T-helper 9 cell (primary cell): ENCODE results near the gene SMDT1.
"Not testable (repeated sequence)": the region's sequence is repeated elsewhere in the genome, so short reads cannot be mapped to it uniquely, and the experiment has no call there.

ENCODE experiments used
- DNase-seq: peaks from one replicate; pipeline ENCODE4 v3.0.0-alpha.2; 2020

The SMDT1 gene

GRCh38 chr22:42070517-42071422, 8.7 kb upstream of the SMDT1 start, which contains the start of gene NAGA:
Gene NAGA (minus strand): TSS chr22:42070812. CDS start chr22:42070297, 515 bp downstream.
- DNase-seq: peak; percentile 88

DNA sequence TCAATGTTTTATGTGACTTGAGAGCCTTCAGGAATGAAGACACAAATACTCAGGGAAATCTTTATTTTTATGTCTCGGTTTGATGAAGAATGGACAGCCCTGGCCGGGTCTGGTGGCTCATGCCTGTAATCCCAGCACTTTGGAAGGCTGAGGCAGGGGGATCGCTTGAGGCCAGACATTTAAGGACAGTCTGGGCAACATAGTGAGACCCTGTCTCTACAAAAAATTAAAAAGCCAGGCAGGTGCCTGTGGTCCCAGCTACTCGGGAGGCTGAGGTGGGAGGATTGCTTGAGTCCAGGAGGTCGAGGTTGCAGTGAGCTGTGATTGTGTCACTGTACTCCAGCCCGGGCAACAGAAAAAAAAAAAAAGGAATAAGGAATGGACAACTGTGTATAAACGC, 8.0 kb upstream of the SMDT1 start:
- not testable (repeated sequence) for DNase-seq

- no peak for DNase-seq
These were observed 6.7 kb upstream of the SMDT1 start for GRCh38 chr22:42072606-42073330.

GRCh38 chr22:42073621-42074041, 5.9 kb upstream of the SMDT1 start:
- DNase-seq: no peak

GRCh38 chr22:42074132-42074811, 5.2 kb upstream of the SMDT1 start, which contains the start of gene PHETA2:
Gene PHETA2 (plus strand): TSS chr22:42074248. CDS start chr22:42077294, 3,046 bp downstream.
- DNase-seq: peak; percentile 43

- DNase-seq: no peak
These were observed 4.4 kb upstream of the SMDT1 start for GRCh38 chr22:42074846-42075676.

GRCh38 chr22:42076764-42077485, 2.6 kb upstream of the SMDT1 start:
- no peak for DNase-seq

GRCh38 chr22:42077486-42078125, 1.9 kb upstream of the SMDT1 start:
- DNase-seq: no peak

- no peak for DNase-seq
These were observed 806 bp upstream of the SMDT1 start for GRCh38 chr22:42078469-42079318.

DNA sequence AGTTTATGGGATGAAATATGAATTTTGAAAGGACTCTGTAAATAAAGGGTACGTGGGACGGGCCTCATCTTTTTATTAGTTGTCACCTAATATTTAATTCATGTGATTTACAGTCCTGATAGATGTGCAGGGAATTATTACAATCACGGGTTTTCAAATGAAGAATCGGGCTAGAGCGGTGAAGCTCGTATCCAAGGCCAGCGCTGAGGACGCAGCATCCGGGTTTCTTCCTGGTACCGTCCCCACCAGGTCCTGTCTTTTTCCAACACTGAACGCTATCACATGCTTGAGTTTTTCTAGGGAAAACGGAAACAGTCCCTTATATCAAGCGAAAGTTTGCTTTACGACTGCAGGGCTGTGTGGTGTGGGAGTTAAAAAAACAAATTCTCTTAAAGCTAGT, 787 bp downstream of the SMDT1 start:
- no peak for DNase-seq

GRCh38 chr22:42083119-42083518, 3.6 kb downstream of the SMDT1 start:
- no peak for DNase-seq

DNA sequence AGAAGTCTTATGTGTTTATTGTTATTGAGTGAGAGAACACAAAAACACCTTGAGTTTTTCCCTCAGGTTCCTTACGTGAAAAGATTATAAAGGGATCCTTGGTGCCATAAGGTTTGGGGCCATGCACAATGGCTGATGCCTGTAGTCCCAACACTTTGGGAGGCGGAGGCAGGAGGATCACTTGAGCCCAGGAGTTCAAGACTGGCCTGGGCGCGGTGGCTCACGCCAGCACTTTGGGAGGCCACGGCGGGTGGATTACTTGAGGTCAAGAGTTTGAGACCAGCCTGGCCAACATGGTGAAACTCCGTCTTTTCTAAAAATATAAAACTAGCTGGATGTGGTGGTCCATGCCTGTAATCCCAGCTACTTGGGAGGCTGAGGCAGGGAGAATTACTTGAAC, 5.4 kb downstream of the SMDT1 start:
- no peak for DNase-seq

- no peak for DNase-seq
These were observed 6.6 kb downstream of the SMDT1 start for GRCh38 chr22:42086051-42086450.

DNA sequence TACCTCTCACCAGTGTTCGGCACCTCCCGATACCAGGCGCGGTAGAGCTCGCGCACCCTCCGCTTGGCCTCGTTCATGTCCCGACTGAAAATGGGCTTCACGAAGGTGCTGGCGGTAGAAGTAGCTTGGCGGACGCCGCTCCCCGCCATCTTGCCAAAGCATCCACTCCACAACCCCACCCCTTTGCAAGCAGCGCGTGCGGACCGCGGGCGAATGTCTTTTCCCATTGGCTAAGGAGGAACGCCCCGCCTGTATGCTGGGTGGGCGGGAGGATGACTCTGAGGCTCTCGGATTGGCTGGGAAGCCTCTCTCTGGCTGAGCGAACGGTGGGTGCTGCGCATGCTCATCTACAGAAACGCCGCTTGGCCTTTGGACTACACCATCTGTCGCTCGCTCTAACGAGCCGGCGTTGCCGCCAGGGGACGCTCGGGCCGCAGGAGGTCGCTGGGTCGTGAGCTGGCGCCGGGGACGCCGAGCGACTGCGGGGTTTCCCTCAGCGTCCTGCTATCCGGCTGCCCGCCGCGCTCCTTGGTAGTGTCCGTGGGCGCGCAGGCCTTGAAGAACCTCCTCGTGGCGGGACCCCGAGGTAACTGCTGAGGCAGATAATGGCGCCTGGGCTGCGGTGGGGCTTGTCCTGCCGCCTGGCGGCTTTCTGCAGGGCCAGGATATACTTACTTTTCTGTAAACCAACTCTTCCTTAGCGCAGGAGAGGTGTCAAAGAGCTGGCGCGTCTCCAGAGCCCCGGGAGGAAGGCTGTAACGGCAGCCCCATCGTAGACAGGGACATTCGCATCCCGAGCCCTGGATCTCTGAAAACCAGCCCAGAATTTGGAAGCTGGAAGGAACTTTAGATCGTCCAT, 11.3 kb downstream of the SMDT1 start, which contains the start of gene NDUFA6:
Gene NDUFA6 (minus strand): TSS at position 177 of the 859 bp plus-strand sequence. CDS start 28 bp downstream, at position 149.
- peak; percentile 94 for DNase-seq

DNA sequence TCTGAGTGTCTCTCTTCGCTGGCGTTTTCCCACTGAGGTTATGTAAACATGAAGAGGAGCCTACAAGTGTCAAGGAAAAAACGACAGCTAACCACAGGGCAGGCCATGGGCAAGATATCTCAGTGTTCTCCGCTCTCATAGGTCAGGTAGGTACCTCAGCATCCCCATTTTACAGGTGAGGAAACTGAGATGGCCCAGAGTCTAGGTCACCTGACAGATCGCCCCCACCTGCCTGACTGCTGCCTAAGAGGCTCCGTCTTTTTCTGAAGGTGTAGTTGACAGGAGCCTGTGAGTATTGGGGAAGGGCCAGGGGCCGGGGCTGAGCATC, 11.9 kb downstream of the SMDT1 start:
- no peak for DNase-seq

DNA sequence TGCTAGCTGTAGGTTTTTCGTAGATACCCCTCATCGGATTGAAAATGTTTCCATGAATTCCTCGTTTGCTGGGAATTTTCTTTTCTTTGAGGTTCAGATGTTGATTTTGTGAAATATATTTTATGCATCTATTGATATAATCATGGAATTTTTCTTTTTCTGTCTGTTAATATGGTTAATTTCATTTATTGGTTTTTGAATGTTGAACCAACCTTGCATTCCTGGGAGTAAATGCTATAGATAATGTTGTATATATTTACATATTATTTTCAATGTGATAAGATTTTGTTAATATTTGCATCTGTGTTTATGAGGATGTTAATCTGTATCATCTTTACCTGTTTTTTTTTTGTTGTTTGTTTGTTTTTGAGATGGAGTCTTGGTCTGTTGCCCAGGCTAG, 21.7 kb downstream of the SMDT1 start:
- no peak for DNase-seq

DNA sequence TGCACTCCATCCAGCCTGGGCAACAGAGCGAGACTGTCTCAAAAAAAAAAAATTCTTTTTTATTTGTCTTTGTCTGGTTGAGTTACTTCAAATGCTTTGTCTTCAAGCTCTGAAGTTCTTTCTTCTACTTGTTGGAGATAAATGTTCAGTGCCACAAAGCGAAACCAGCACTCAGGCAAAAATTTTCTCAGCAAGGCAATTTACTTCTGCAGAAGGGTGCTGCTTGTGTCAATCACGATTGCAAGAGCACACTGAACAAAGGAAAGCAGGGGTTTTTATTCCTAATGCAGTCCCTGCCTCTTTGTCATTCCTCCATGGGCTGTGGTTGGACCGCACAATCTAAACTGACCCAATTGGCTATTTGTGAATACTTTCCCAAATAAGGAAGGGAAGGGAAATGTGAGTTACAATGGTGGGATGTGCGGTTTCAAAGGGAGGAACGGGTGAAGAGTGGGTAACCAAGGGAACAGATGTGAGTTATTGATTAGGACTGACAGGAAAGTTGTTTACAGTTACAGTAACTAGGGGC, 24.9 kb downstream of the SMDT1 start:
- DNase-seq: not testable (repeated sequence)

GRCh38 chr22:42108848-42109247, 29.3 kb downstream of the SMDT1 start:
- no peak for DNase-seq

DNA sequence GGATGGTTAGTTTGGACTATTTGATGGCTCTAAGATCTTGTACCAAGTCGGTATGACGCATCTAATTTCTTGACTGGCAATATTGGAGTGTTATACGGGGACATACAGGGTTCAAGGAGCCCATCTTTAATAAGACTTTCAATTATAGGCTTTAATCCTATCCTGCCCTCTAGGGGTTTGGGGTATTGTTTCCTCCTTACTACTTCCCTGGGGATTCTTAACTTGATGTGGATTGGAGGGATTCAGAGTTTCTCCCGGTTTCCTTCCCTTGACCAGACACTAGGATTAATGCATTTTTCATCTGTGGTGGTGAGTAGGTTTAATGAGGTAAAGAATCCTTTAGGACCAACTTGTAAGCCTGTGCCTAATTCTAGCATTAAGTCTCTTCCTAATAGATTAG, 32.3 kb downstream of the SMDT1 start:
- DNase-seq: no peak
